H1 (cell line): ENCODE results near the gene TM2D1. TPM values are rescaled to one million over a fixed set of nuclear protein-coding genes. Genes with fewer than 3 reads are reported as not detected.

Source experiments
- CTCF ChIA-PET: fragments of 300-600 bp; sonication (Branson Sonifier 250); formaldehyde crosslinking; loops from one replicate; lab custom pipeline; 2021; ENCODE audit not compliant: partially characterized antibody; lab: Charles Lee
- POLR2A ChIA-PET: fragments of 300-600 bp; sonication (Branson Sonifier 250); formaldehyde crosslinking; loops from one replicate; lab custom pipeline; 2021; ENCODE audit warnings: inconsistent platforms; ENCODE audit not compliant: partially characterized antibody; lab: Charles Lee
- DNase-seq, 2 experiments: peaks; one replicate each; pipeline versions ENCODE4 v3.0.0 to v3.0.0-alpha.2; 2010 to 2022; ENCODE audit warnings: low spot score in 2 of 2, low read depth in 1 of 2, mixed read lengths in 1 of 2
- FAIRE-seq: peaks from 2 replicates; lab custom pipeline; 2011; peaks lifted over from hg19 to GRCh38; lab: Jason Lieb, UNC
- H2AFZ ChIP-seq: 2 replicates; pipeline ENCODE4 v1.8.1; 2012; ENCODE audit warnings: low read length, inconsistent platforms
- H2AK5ac ChIP-seq: 2 replicates; pipeline ENCODE4 v1.6.1; 2013; ENCODE audit warnings: low read depth, low read length
- H2BK120ac ChIP-seq: replicated peaks from 2 replicates; pipeline ENCODE3; 2013; ENCODE audit warnings: low read depth, low read length, inconsistent platforms
- H2BK12ac ChIP-seq: 2 replicates; pipeline ENCODE4 v1.6.1; 2013; ENCODE audit warnings: low read depth, low read length
- H2BK15ac ChIP-seq: 2 replicates; pipeline ENCODE4 v1.6.1; 2013; ENCODE audit warnings: low read length
- H2BK20ac ChIP-seq: 2 replicates; pipeline ENCODE4 v1.6.1; 2013; ENCODE audit warnings: low read length
- H2BK5ac ChIP-seq: 2 replicates; pipeline ENCODE4 v1.6.1; 2013; ENCODE audit warnings: low read depth, low read length
- H3K14ac ChIP-seq: 2 replicates; pipeline ENCODE4 v1.6.1; 2013; ENCODE audit warnings: inconsistent platforms; ENCODE audit not compliant: insufficient read length
- H3K18ac ChIP-seq: 2 replicates; pipeline ENCODE4 v1.6.1; 2013; ENCODE audit warnings: low read length; ENCODE audit errors: extremely low read depth
- H3K23ac ChIP-seq: 2 replicates; pipeline ENCODE4 v1.6.1; 2013; ENCODE audit warnings: inconsistent platforms; ENCODE audit not compliant: insufficient read length
- H3K23me2 ChIP-seq: 2 replicates; pipeline ENCODE4 v1.6.1; 2013; ENCODE audit warnings: low read depth, low read length
- H3K27ac ChIP-seq: 2 replicates; pipeline ENCODE4 v1.6.1; 2011; ENCODE audit warnings: low read depth, low read length, inconsistent platforms
- H3K27me3 ChIP-seq, 4 experiments: replicated peaks in 1 of 4; 1 replicate in 1 of 4; 2 replicates in 3 of 4; pipeline versions ENCODE4 v1.6.1 to v1.8.1; 2011 to 2013; ENCODE audit warnings: low read length in 3 of 4, mild to moderate bottlenecking in 3 of 4, inconsistent platforms in 2 of 4, mixed read lengths in 2 of 4, moderate library complexity in 1 of 4; ENCODE audit not compliant: control insufficient read depth in 3 of 4, insufficient read depth in 3 of 4; ENCODE audit errors: extremely low read depth in 1 of 4
- H3K36me3 ChIP-seq, 4 experiments: 2 replicates each; pipeline versions ENCODE4 v1.6.1 to v1.8.1; 2011 to 2013; ENCODE audit warnings: mild to moderate bottlenecking in 4 of 4, low read length in 3 of 4, moderate library complexity in 2 of 4, control low read depth in 1 of 4, inconsistent platforms in 1 of 4; ENCODE audit not compliant: insufficient read depth in 4 of 4, control insufficient read depth in 2 of 4
- H3K4ac ChIP-seq: replicated peaks from 2 replicates; pipeline ENCODE3; 2013; ENCODE audit warnings: low read length, low read depth, mixed read lengths, inconsistent platforms; ENCODE audit not compliant: insufficient read length
- H3K4me1 ChIP-seq, 4 experiments: replicated peaks in 1 of 4; 1 replicate in 1 of 4; 2 replicates in 3 of 4; pipeline versions ENCODE4 v1.6.1 to v1.8.1; 2011 to 2013; ENCODE audit warnings: low read length in 3 of 4, inconsistent platforms in 2 of 4, mixed read lengths in 1 of 4; ENCODE audit not compliant: insufficient read depth in 4 of 4, control insufficient read depth in 3 of 4
- H3K4me2 ChIP-seq, 2 experiments: 2 replicates each; pipeline versions ENCODE4 v1.6.1 to v1.8.1; 2011 to 2013; ENCODE audit warnings: low read depth in 2 of 2, low read length in 2 of 2, control low read depth in 1 of 2, inconsistent platforms in 1 of 2, mild to moderate bottlenecking in 1 of 2; ENCODE audit not compliant: insufficient read depth in 1 of 2
- H3K4me3 ChIP-seq, 4 experiments: fragments of 200-600, 300-600 bp in 1 of 4; sonication (generic), shearing (Covaris generic), sonication (Bioruptor Twin) in 1 of 4; 2 replicates each; pipeline versions ENCODE4 v1.5.1 to v1.8.1; 2011 to 2016; ENCODE audit warnings: low read length in 4 of 4, low read depth in 3 of 4, control low read depth in 2 of 4, inconsistent platforms in 2 of 4, mild to moderate bottlenecking in 2 of 4, mixed read lengths in 1 of 4, moderate library complexity in 1 of 4; ENCODE audit not compliant: insufficient read depth in 2 of 4; ENCODE audit errors: extremely low read depth in 1 of 4
- H3K56ac ChIP-seq: replicated peaks from 2 replicates; pipeline ENCODE3; 2013; ENCODE audit warnings: low read depth, mild to moderate bottlenecking, mixed read lengths, low read length, inconsistent platforms; ENCODE audit not compliant: insufficient read length
- H3K79me1 ChIP-seq: 2 replicates; pipeline ENCODE4 v1.6.1; 2013; ENCODE audit warnings: low read depth, low read length, control low read depth
- H3K79me2 ChIP-seq, 2 experiments: 2 replicates each; pipeline versions ENCODE4 v1.6.1 to v1.8.1; 2012 to 2013; ENCODE audit warnings: low read length in 2 of 2, mild to moderate bottlenecking in 2 of 2, inconsistent platforms in 1 of 2; ENCODE audit not compliant: insufficient read depth in 2 of 2, control insufficient read depth in 1 of 2
- H3K9ac ChIP-seq, 4 experiments: replicated peaks in 1 of 4; 1 replicate in 1 of 4; 2 replicates in 3 of 4; pipeline versions ENCODE4 v1.6.1 to v1.8.1; 2011 to 2013; ENCODE audit warnings: low read depth in 3 of 4, low read length in 3 of 4, control low read depth in 2 of 4, mild to moderate bottlenecking in 2 of 4, moderate library complexity in 2 of 4, inconsistent platforms in 1 of 4; ENCODE audit errors: extremely low read depth in 1 of 4
- H3K9me3 ChIP-seq, 2 experiments: 2 replicates each; pipeline versions ENCODE4 v1.6.1 to v1.8.1; 2012 to 2013; ENCODE audit warnings: mild to moderate bottlenecking in 2 of 2, moderate library complexity in 2 of 2, control low read depth in 1 of 2, inconsistent platforms in 1 of 2, low read depth in 1 of 2, low read length in 1 of 2, mixed read lengths in 1 of 2; ENCODE audit not compliant: insufficient read depth in 2 of 2
- H4K20me1 ChIP-seq, 2 experiments: replicated peaks in 1 of 2; 2 replicates each; pipeline versions ENCODE3 to v1.8.1; 2011 to 2013; ENCODE audit warnings: inconsistent platforms in 2 of 2, low read length in 2 of 2, mild to moderate bottlenecking in 1 of 2; ENCODE audit not compliant: insufficient read depth in 2 of 2, control insufficient read depth in 1 of 2
- H4K5ac ChIP-seq: 2 replicates; pipeline ENCODE4 v1.6.1; 2013; ENCODE audit warnings: low read length, low read depth, mixed read lengths, inconsistent platforms; ENCODE audit not compliant: insufficient read length
- H4K8ac ChIP-seq: 2 replicates; pipeline ENCODE4 v1.8.0; 2013; ENCODE audit warnings: mild to moderate bottlenecking, moderate library complexity, low read length, inconsistent platforms; ENCODE audit not compliant: insufficient read depth; ENCODE audit errors: extremely low read depth
- H4K91ac ChIP-seq: replicated peaks from 2 replicates; pipeline ENCODE3; 2013; ENCODE audit warnings: low read length, mixed read lengths, inconsistent platforms; ENCODE audit not compliant: insufficient read length
- CEBPB ChIP-seq: IDR thresholded peaks from 2 replicates; pipeline ENCODE4 v1.6.1; 2012; ENCODE audit warnings: low read depth, low read length
- CTBP2 ChIP-seq: IDR thresholded peaks from 2 replicates; pipeline ENCODE4 v1.7.0; 2011; ENCODE audit warnings: borderline replicate concordance, mild to moderate bottlenecking, moderate library complexity, mixed read lengths, low read length; ENCODE audit not compliant: insufficient read depth, insufficient read length
- HDAC6 ChIP-seq: IDR thresholded peaks from one replicate; pipeline ENCODE4 v1.7.1; 2012; ENCODE audit warnings: low read depth, mild to moderate bottlenecking, inconsistent platforms, low read length, moderate library complexity
- MAFK ChIP-seq: IDR thresholded peaks from 2 replicates; pipeline ENCODE4 v1.6.1; 2012; ENCODE audit warnings: low read depth, mild to moderate bottlenecking, improper control_type of control experiment, low read length
- RFX5 ChIP-seq: IDR thresholded peaks from 2 replicates; pipeline ENCODE4 v1.6.1; 2011; ENCODE audit warnings: low read depth, low read length, improper control_type of control experiment, borderline replicate concordance
- whole genome bisulfite sequencing, 2 experiments: shearing (Covaris generic) in 1 of 2; methylation state at CpG; one replicate each; pipeline versions ENCODE4 v1.1.6 to v1.1.7; 2013 to 2015; ENCODE audit warnings: low lambda C conversion rate in 2 of 2, mixed read lengths in 2 of 2, inconsistent platforms in 1 of 2, low coverage in 1 of 2, missing lambda C conversion rate in 1 of 2; ENCODE audit not compliant: insufficient replicate concordance in 2 of 2, insufficient coverage in 1 of 2, insufficient read length in 1 of 2; ENCODE audit errors: extremely low coverage in 1 of 2, missing lambda C conversion rate in 1 of 2; 5-methylcytosine and 5-hydroxymethylcytosine counted together
- polyA plus RNA-seq, 7 experiments: library from polyadenylated mRNA; depleted of rRNA in 3 of 7; stranded (reverse) in 5 of 7; unstranded in 2 of 7; fragments of >200 nt in 5 of 7; fragments of 200-250 nt in 2 of 7; gene quantifications; 1 replicate in 5 of 7; 2 replicates in 1 of 7; 4 replicates in 1 of 7; pipeline versions ENCODE4 v1.2.1 to v1.2.3, GENCODE V29; 2011 to 2013; ENCODE audit warnings: missing spikeins in 2 of 7, mixed read lengths in 2 of 7
- total RNA-seq: library from RNA; stranded (reverse); fragmentation: NEBNext Ultra II Directional; extraction: Animal tissue kit (Norgen Biotek cat#: 25700); gene quantifications from 2 replicates; pipeline ENCODE4 v1.2.1, GENCODE V29; 2021
- TF ChIP-seq, protein P1 (sequence below): IDR thresholded peaks from 2 replicates; pipeline ENCODE4 v1.6.1; 2011; ENCODE audit warnings: low read depth, mild to moderate bottlenecking, low read length; ENCODE audit not compliant: insufficient read depth
- TF ChIP-seq, protein P2 (sequence below): IDR thresholded peaks from 2 replicates; pipeline ENCODE4 v1.6.1; 2012; ENCODE audit warnings: inconsistent platforms

The TM2D1 gene
- total and polyA plus RNA-seq, 2 of the 8 experiments (the other 6 are each of a cell fraction or from before 2014, with no cell fraction given) = 17.7 to 20.5 TPM

DNA sequence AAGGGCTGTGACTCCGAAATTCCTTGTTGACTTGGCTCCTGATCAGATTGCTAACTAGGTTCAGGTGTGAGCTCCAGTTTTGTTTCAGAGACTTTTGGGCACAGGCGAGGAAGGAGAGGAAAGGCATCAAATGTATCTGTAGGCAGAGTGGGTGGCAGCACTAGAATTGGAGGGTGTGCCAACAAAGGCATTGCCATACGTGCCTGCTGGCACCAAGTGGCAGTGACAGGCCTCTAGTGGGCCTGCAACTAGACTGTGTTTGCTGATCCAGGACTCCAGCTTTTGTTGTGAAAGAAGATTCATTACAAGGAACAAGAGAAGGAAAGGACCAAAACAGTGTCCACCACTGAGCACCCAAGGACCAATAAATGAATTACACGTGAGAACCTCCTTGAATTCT is 79.5 kb downstream of the TM2D1 start:
- no peak overlapping the region for H3K4me3 ChIP-seq
- CTCF ChIA-PET = interaction anchor here (0.6 to 2.2 kb wide), 4 partner anchors 9 to 881 kb away, joined by 3 to 7 read pairs (median 3); no protein-coding TSS in a partner anchor
- whole genome bisulfite sequencing, 2 experiments = 95% methylated on average over 4 of the region's 4 CpGs; no CpG with 5 or more reads in 1 of the 2 experiments
- no peaks in the 10 kb centered on the region for H3K36me3 ChIP-seq
- no peaks in the 10 kb centered on the region for H3K79me1 ChIP-seq
- no peak overlapping the region for H3K4me2 ChIP-seq
- no peak overlapping the region for H2AK5ac ChIP-seq
- H3K14ac ChIP-seq = no peak overlapping the region
- no peak overlapping the region for H2BK12ac ChIP-seq
- no peak overlapping the region for H3K18ac ChIP-seq
- no peaks in the 10 kb centered on the region for H3K79me2 ChIP-seq
- H4K8ac ChIP-seq = no peak overlapping the region
- H3K23me2 ChIP-seq = no peaks in the 10 kb centered on the region
- no peak overlapping the region for H3K23ac ChIP-seq
- H4K5ac ChIP-seq = no peak overlapping the region
- POLR2A ChIA-PET = no interaction called here
- no peak overlapping the region for H2BK20ac ChIP-seq
- FAIRE-seq = no peak
- H3K9ac ChIP-seq = no peak overlapping the region
- H2BK120ac ChIP-seq = no peak overlapping the region
- no peaks in the 10 kb centered on the region for H4K20me1 ChIP-seq
- DNase-seq = no peak
- H2AFZ ChIP-seq = no peak overlapping the region
- H3K27ac ChIP-seq = no peak overlapping the region
- no peak overlapping the region for H3K4ac ChIP-seq
- no peak overlapping the region for H4K91ac ChIP-seq
- H3K27me3 ChIP-seq = peaks cover 0 to 6% (median 0%) of the 10 kb centered on the region in 4 experiments; a peak in 1 of 7 replicates
- H2BK5ac ChIP-seq = no peak overlapping the region
- H3K56ac ChIP-seq = no peak overlapping the region
- TF ChIP-seq CEBPB (no peak), RFX5 (no peak), HDAC6 (no peak), MAFK (no peak), CTBP2 (no peak)
- TF ChIP-seq, protein P1, sequence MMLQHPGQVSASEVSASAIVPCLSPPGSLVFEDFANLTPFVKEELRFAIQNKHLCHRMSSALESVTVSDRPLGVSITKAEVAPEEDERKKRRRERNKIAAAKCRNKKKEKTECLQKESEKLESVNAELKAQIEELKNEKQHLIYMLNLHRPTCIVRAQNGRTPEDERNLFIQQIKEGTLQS = no peak
- TF ChIP-seq, protein P2, sequence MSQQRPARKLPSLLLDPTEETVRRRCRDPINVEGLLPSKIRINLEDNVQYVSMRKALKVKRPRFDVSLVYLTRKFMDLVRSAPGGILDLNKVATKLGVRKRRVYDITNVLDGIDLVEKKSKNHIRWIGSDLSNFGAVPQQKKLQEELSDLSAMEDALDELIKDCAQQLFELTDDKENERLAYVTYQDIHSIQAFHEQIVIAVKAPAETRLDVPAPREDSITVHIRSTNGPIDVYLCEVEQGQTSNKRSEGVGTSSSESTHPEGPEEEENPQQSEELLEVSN = no peak
- peaks cover 0 to 8% (median 2%) of the 10 kb centered on the region in 4 experiments; a peak in 3 of 7 replicates for H3K4me1 ChIP-seq
- H3K9me3 ChIP-seq = no peaks in the 10 kb centered on the region
- H2BK15ac ChIP-seq = no peak overlapping the region
